H9 (cell line): ENCODE measurements around the gene KRTDAP. TPM values are rescaled to one million over a fixed set of nuclear protein-coding genes. Genes with fewer than 3 reads are reported as not detected.

Source experiments
- DNase-seq: peaks from one replicate; pipeline ENCODE4 v3.0.0-alpha.2; 2017
- H2AFZ ChIP-seq: one replicate; pipeline ENCODE4 v1.6.1; 2013; ENCODE audit warnings: mild to moderate bottlenecking, low read length, control low read depth, moderate library complexity
- H2AK5ac ChIP-seq: 2 replicates; pipeline ENCODE4 v1.6.1; 2013; ENCODE audit warnings: low read length, control low read depth, mixed read lengths; ENCODE audit not compliant: insufficient read length
- H2BK120ac ChIP-seq: one replicate; pipeline ENCODE4 v1.6.1; 2013; ENCODE audit warnings: low read depth, mild to moderate bottlenecking, low read length, control low read depth, inconsistent platforms; ENCODE audit not compliant: poor library complexity, severe bottlenecking
- H2BK12ac ChIP-seq: 2 replicates; pipeline ENCODE4 v1.6.1; 2013; ENCODE audit warnings: low read length, control low read depth, mixed read lengths, low read depth; ENCODE audit not compliant: insufficient read length
- H2BK15ac ChIP-seq: 2 replicates; pipeline ENCODE4 v1.6.1; 2013; ENCODE audit warnings: low read depth, low read length, control low read depth
- H2BK20ac ChIP-seq: one replicate; pipeline ENCODE4 v1.6.1; 2013; ENCODE audit warnings: low read depth, mild to moderate bottlenecking, low read length, control low read depth, inconsistent platforms; ENCODE audit not compliant: poor library complexity, severe bottlenecking
- H2BK5ac ChIP-seq: 2 replicates; pipeline ENCODE4 v1.6.1; 2013; ENCODE audit warnings: low read length, control low read depth, mixed read lengths; ENCODE audit not compliant: insufficient read length
- H3K14ac ChIP-seq: 2 replicates; pipeline ENCODE4 v1.6.1; 2013; ENCODE audit warnings: low read length, control low read depth; ENCODE audit not compliant: insufficient read depth
- H3K18ac ChIP-seq: 2 replicates; pipeline ENCODE4 v1.6.1; 2013; ENCODE audit warnings: low read depth, mild to moderate bottlenecking, mixed read lengths, low read length, control low read depth; ENCODE audit not compliant: insufficient read length
- H3K23ac ChIP-seq: 2 replicates; pipeline ENCODE4 v1.6.1; 2013; ENCODE audit warnings: low read length, control low read depth, mixed read lengths, low read depth; ENCODE audit not compliant: insufficient read length
- H3K23me2 ChIP-seq: 2 replicates; pipeline ENCODE4 v1.6.1; 2013; ENCODE audit warnings: low read depth, mild to moderate bottlenecking, mixed read lengths, low read length, control low read depth; ENCODE audit not compliant: insufficient read length, poor library complexity, severe bottlenecking
- H3K27ac ChIP-seq: 2 replicates; pipeline ENCODE4 v1.5.1; 2013; ENCODE audit warnings: low read length, control low read depth, mixed read lengths, low read depth; ENCODE audit not compliant: insufficient read length
- H3K27me3 ChIP-seq: 2 replicates; pipeline ENCODE4 v1.6.1; 2013; ENCODE audit warnings: low read length, control low read depth, inconsistent platforms; ENCODE audit not compliant: insufficient read depth
- H3K4ac ChIP-seq: 2 replicates; pipeline ENCODE4 v1.6.1; 2013; ENCODE audit warnings: low read depth, mild to moderate bottlenecking, control low read depth, inconsistent platforms, low read length, moderate library complexity
- H3K4me1 ChIP-seq: 2 replicates; pipeline ENCODE4 v1.6.1; 2013; ENCODE audit warnings: low read length, control low read depth, inconsistent platforms; ENCODE audit not compliant: insufficient read depth
- H3K4me2 ChIP-seq: 2 replicates; pipeline ENCODE4 v1.6.1; 2013; ENCODE audit warnings: low read length, control low read depth, mixed read lengths; ENCODE audit not compliant: insufficient read length, insufficient read depth
- H3K56ac ChIP-seq: 2 replicates; pipeline ENCODE4 v1.6.1; 2013; ENCODE audit warnings: low read depth, mild to moderate bottlenecking, mixed read lengths, low read length, control low read depth; ENCODE audit not compliant: insufficient read length
- H3K79me1 ChIP-seq: 2 replicates; pipeline ENCODE4 v1.6.1; 2013; ENCODE audit warnings: low read depth, mild to moderate bottlenecking, moderate library complexity, low read length, control low read depth, inconsistent platforms; ENCODE audit not compliant: insufficient read depth, poor library complexity, severe bottlenecking
- H3K79me2 ChIP-seq: 2 replicates; pipeline ENCODE4 v1.6.1; 2013; ENCODE audit warnings: low read length, control low read depth, inconsistent platforms; ENCODE audit not compliant: insufficient read depth
- H3K9ac ChIP-seq: 2 replicates; pipeline ENCODE4 v1.6.1; 2013; ENCODE audit warnings: low read length, control low read depth, mixed read lengths; ENCODE audit not compliant: insufficient read length; ENCODE audit errors: extremely low read depth
- H3K9me3 ChIP-seq: one replicate; pipeline ENCODE4 v1.6.1; 2013; ENCODE audit warnings: low read depth, low read length, inconsistent platforms; ENCODE audit not compliant: control insufficient read depth
- H3T11ph ChIP-seq: one replicate; pipeline ENCODE4 v1.6.1; 2013; ENCODE audit warnings: mild to moderate bottlenecking, low read length, control low read depth, inconsistent platforms
- H4K20me1 ChIP-seq: one replicate; pipeline ENCODE4 v1.6.1; 2013; ENCODE audit not compliant: control insufficient read depth, insufficient read length, insufficient read depth
- H4K5ac ChIP-seq: 2 replicates; pipeline ENCODE4 v1.6.1; 2013; ENCODE audit warnings: low read depth, mild to moderate bottlenecking, mixed read lengths, low read length, control low read depth; ENCODE audit not compliant: insufficient read length
- H4K8ac ChIP-seq: replicated peaks from 2 replicates; pipeline ENCODE4 v1.6.1; 2013; ENCODE audit warnings: low read length, control low read depth, mixed read lengths, low read depth; ENCODE audit not compliant: insufficient read length
- H4K91ac ChIP-seq: 2 replicates; pipeline ENCODE4 v1.6.1; 2013; ENCODE audit warnings: low read depth, mild to moderate bottlenecking, moderate library complexity, mixed read lengths, low read length, control low read depth; ENCODE audit not compliant: insufficient read length
- H3K27ac Mint-ChIP-seq, 3 experiments: 2 replicates in 2 of 3; 3 replicates in 1 of 3; pipeline ENCODE4 v1.8.0; 2020 to 2021; ENCODE audit warnings: mixed read lengths in 3 of 3, mild to moderate bottlenecking in 1 of 3, moderate library complexity in 1 of 3
- H3K27me3 Mint-ChIP-seq: 2 replicates; pipeline ENCODE4 v1.8.0; 2021; ENCODE audit warnings: low read depth, mild to moderate bottlenecking, moderate library complexity, mixed read lengths
- H3K36me3 Mint-ChIP-seq, 3 experiments: 2 replicates in 2 of 3; 3 replicates in 1 of 3; pipeline ENCODE4 v1.8.0; 2020 to 2021; ENCODE audit warnings: low read depth in 3 of 3, mixed read lengths in 3 of 3; ENCODE audit not compliant: insufficient read depth in 1 of 3
- H3K4me1 Mint-ChIP-seq, 2 experiments: 2 replicates each; pipeline ENCODE4 v1.8.0; 2020; ENCODE audit warnings: mixed read lengths in 2 of 2
- H3K4me3 Mint-ChIP-seq, 2 experiments: 2 replicates in 1 of 2; 3 replicates in 1 of 2; pipeline ENCODE4 v1.8.0; 2020 to 2021; ENCODE audit warnings: mild to moderate bottlenecking in 2 of 2, mixed read lengths in 2 of 2, moderate library complexity in 1 of 2
- H3K9me3 Mint-ChIP-seq, 2 experiments: 2 replicates in 1 of 2; 3 replicates in 1 of 2; pipeline ENCODE4 v1.8.0; 2020; ENCODE audit warnings: mild to moderate bottlenecking in 2 of 2, mixed read lengths in 2 of 2, moderate library complexity in 1 of 2
- WGBS: extraction: QIAGEN DNeasy Blood & Tissue Kit; methylation state at CpG from one replicate; pipeline ENCODE4 v1.1.7; 2013; ENCODE audit warnings: missing lambda C conversion rate, low lambda C conversion rate, mixed read lengths; ENCODE audit not compliant: insufficient read length; ENCODE audit errors: extremely low coverage; 5-methylcytosine and 5-hydroxymethylcytosine counted together
- long read RNA-seq: library from polyadenylated mRNA; unstranded; transcript quantifications from one replicate; pipeline ENCODE4 v2.0.0, GENCODE V29; 2020
- total RNA-seq: library from RNA; stranded (reverse); gene quantifications from 2 replicates; pipeline ENCODE4 v1.2.1, GENCODE V29; 2021
- TF ChIP-seq, protein P1 (sequence below): fragments of 200-600 bp; sonication (generic); conservative IDR thresholded peaks from 3 replicates; pipeline ENCODE4 v1.8.0; 2021; ENCODE audit warnings: antibody characterized with exemption, mild to moderate bottlenecking

KRTDAP gene
- 0.87 and 1.3 TPM in 2 replicates for total RNA-seq
- long read RNA-seq, partial matches to known transcripts, result 0 of 1 reads
- long read RNA-seq, other reads (novel, unspliced or antisense), result 1 of 1 reads

DNA sequence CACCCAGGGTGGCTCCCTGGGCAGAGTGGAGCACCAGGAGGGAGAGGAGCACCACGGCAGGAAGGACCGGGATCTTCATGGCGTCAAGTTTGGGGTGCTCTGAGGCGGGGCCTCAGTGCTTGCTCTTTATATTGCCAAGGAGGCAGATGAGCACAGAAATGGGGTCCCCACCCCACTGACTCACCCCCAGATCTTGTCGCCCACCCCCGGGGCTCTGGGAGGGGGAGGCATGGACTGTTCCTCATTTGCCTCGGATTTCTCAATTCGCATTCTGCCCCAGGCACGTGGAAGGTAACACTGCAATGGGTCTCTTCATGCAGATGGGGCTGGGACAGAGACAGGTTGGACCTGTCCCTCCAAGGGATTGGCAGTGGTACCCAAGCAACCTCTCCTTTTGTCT is at the start of gene KRTDAP:
Gene KRTDAP, minus strand, starts transcription at position 101 of the 400 bp plus-strand sequence. Its CDS starts 22 bp downstream, at position 79.
- TF ChIP-seq, protein P1, sequence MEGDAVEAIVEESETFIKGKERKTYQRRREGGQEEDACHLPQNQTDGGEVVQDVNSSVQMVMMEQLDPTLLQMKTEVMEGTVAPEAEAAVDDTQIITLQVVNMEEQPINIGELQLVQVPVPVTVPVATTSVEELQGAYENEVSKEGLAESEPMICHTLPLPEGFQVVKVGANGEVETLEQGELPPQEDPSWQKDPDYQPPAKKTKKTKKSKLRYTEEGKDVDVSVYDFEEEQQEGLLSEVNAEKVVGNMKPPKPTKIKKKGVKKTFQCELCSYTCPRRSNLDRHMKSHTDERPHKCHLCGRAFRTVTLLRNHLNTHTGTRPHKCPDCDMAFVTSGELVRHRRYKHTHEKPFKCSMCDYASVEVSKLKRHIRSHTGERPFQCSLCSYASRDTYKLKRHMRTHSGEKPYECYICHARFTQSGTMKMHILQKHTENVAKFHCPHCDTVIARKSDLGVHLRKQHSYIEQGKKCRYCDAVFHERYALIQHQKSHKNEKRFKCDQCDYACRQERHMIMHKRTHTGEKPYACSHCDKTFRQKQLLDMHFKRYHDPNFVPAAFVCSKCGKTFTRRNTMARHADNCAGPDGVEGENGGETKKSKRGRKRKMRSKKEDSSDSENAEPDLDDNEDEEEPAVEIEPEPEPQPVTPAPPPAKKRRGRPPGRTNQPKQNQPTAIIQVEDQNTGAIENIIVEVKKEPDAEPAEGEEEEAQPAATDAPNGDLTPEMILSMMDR, result no peak
- H3K18ac ChIP-seq, result no peak within 1 kb of the TSS
- no peaks in the 10 kb centered on the region for H3K9me3 ChIP-seq
- H3K36me3 Mint-ChIP-seq, result no peaks in the 10 kb centered on the region
- no peak within 1 kb of the TSS for H2BK120ac ChIP-seq
- no peaks in the 10 kb centered on the region for H3K4me1 ChIP-seq
- H3K23ac ChIP-seq, result no peak within 1 kb of the TSS
- H2AFZ ChIP-seq, result no peak within 1 kb of the TSS
- no peak within 1 kb of the TSS for H4K8ac ChIP-seq
- no peak within 1 kb of the TSS for H3K9ac ChIP-seq
- H2BK12ac ChIP-seq, result no peak within 1 kb of the TSS
- no CpG with 5 or more reads among the region's 9 CpGs for WGBS
- no peak within 1 kb of the TSS for H2BK5ac ChIP-seq
- H2AK5ac ChIP-seq, result no peak within 1 kb of the TSS
- H2BK20ac ChIP-seq, result no peak within 1 kb of the TSS
- no peak within 1 kb of the TSS for H3K27ac Mint-ChIP-seq
- no peaks in the 10 kb centered on the region for H3K23me2 ChIP-seq
- DNase-seq, result no peak
- no peak within 1 kb of the TSS for H3K4me2 ChIP-seq
- no peaks in the 10 kb centered on the region for H3K9me3 Mint-ChIP-seq
- H2BK15ac ChIP-seq, result no peak within 1 kb of the TSS
- H3T11ph ChIP-seq, result no peak within 1 kb of the TSS
- no peak within 1 kb of the TSS for H3K27ac ChIP-seq
- H4K91ac ChIP-seq, result no peak within 1 kb of the TSS
- no peak within 1 kb of the TSS; the same call in 1 of the 2 replicates for H3K14ac ChIP-seq
- no peak within 1 kb of the TSS for H3K56ac ChIP-seq
- peaks cover 54% of the 10 kb centered on the region for H3K27me3 Mint-ChIP-seq
- H3K79me2 ChIP-seq, result no peaks in the 10 kb centered on the region
- H3K4me1 Mint-ChIP-seq, result peaks cover 5% of the 10 kb centered on the region in 2 experiments
- H4K5ac ChIP-seq, result no peak within 1 kb of the TSS
- no peak within 1 kb of the TSS for H3K4me3 Mint-ChIP-seq
- H3K27me3 ChIP-seq, result no peaks in the 10 kb centered on the region
- H4K20me1 ChIP-seq, result no peaks in the 10 kb centered on the region
- no peak within 1 kb of the TSS for H3K4ac ChIP-seq
- no peaks in the 10 kb centered on the region for H3K79me1 ChIP-seq
